HG03103 (cell line): ENCODE data around the gene C1QTNF9.
"Not testable (repeated sequence)": the region's sequence is repeated elsewhere in the genome, so short reads cannot be mapped to it uniquely, and the experiment has no call there.

ENCODE experiments used
- ATAC-seq: cut with Tn5 transposase; IDR thresholded peaks from one replicate; pipeline ENCODE4 v1.9.1; 2021; ENCODE audit warnings: low read depth; ENCODE audit not compliant: unreplicated experiment

C1QTNF9 gene

GRCh38 chr13:24319641-24320040 lies 10.3 kb downstream of the C1QTNF9 start:
- ATAC-seq = not testable (repeated sequence)

GRCh38 chr13:24321416-24321815 lies 12.0 kb downstream of the C1QTNF9 start:
- ATAC-seq = not testable (repeated sequence)

DNA sequence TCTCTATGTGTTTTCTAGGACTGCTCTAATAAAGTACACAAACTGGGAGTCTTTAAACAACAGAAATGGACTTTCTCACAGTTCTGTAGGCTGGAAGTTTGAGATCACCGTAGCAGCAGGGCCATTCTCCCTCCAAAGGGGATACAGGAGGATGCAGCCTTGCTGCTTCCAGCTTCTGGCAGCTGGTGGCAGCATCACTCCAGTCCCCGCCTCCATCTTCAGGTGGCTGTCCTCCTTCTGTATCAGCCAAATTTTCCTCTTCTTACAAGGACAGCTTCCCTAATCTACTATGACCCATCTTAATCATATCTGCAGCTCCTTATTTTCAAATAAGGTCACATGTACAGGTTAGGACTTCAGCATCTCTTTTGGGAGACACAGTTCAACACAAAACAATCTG lies 13.1 kb downstream of the C1QTNF9 start:
- ATAC-seq = not testable (repeated sequence)

DNA sequence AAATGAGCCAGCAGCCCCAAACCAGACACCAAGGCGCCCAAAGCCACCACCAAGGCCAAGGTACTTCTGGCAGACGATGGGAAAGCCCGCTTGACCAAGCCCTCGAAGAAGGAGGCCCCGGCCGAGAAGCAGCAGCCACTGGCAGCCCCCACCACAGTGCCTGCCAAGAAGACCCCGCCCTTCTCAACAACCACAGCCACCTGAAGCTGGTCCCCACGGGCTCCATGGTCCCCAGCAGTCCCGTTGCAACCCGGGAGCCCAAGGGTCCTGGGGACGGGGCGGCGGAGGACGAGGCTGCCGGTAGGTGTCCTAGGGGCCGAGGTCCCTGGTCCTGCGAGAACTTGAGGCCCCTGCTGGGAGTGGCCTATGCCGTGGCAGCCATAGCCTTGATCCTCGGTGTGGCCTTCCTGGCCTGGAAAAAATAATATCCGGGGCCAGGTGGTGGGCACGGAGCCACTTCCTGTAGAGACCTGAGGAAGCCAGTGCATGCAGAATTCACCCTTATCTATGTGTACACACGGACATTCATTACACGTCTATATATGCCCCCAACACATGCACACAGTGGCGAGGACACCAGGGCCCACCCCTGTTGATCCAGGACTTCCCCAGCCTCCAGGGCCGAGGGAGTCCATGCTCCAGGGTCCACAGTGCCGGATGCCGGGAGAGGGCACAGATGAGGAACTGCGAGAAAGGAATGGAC lies 13.8 kb downstream of the C1QTNF9 start:
- ATAC-seq = no peak

GRCh38 chr13:24323739-24324075 lies 14.3 kb downstream of the C1QTNF9 start:
- ATAC-seq = no peak

DNA sequence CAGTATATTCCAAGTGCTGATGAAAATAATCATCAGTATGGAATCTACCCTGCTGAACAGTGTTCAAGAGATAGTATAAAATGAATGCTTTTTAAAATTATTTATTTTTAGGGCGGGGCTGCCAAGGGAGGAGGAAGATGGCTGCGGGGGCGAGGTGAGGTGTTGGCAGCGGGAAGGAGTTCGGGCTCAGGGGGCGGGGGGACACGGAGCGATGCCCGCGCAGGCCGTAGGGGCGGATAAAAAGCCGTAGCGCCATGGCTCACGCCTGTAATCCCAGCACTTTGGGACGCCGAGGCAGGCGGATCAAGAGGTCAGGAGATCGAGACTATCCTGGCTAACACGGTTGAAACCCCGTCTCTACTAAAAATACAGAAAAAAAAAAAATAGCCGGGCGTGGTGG lies 18.2 kb downstream of the C1QTNF9 start:
- ATAC-seq = not testable (repeated sequence)

DNA sequence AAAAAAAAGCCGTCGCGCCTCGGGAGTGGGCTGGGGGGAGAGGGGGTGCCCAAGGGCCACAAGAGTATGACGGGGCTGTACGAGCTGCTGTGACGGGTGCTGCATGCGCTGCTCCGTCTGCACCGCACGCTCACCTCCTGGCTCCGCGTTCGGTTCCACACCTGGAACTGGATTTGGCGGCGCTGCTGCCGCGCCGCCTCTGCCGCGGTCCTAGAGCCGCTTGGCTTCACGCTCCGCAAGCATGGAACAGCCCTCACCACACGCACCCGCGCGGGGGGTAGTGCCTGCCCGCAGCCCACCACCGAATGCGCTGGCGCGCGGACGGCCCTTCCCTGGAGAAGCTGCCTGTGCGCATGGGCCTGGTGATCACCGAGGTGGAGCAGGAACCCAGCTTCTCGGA lies 18.8 kb downstream of the C1QTNF9 start:
- ATAC-seq = no peak

GRCh38 chr13:24338721-24339120 lies 29.3 kb downstream of the C1QTNF9 start:
- no peak for ATAC-seq

- no peak for ATAC-seq
These were observed 30.7 kb downstream of the C1QTNF9 start for GRCh38 chr13:24339937-24340607.

DNA sequence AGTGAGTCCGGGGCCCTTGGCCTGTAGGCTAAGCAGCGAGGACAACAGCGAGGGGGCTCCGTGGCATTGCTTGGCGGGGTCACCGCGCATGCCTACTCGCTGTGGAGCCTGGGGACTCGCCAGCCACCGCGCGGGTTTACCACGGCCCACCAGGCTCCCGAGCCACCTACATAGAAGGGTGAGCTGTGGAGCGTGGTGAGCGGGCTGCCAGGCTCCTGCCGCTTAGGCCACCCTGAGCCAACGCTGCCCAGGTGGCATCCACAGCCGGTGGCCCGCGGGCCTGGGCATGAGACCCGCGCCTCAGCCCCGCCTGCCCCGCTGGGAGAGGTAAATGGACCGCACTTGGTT lies 31.2 kb downstream of the C1QTNF9 start:
- ATAC-seq = no peak

GRCh38 chr13:24341439-24341838 lies 32.1 kb downstream of the C1QTNF9 start:
- no peak for ATAC-seq

DNA sequence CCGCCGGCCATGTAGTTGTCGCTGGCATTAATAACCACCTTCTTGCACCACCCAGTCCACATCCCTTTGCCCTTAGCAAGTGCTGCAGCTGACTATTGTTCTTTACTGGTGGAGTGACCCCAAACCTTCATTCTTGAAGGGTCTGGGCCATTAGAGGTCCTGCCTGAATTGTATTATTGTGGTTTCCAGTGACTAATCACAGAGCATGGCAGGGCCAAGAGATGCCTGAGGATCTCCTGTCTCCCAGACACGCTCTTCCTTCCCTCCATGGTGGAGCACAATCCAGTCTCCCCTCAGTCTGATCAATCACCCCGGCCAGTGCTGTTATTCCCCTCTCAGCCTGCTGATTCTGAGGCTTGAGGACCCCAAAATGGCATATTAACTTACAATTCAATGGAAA lies 39.0 kb downstream of the C1QTNF9 start:
- ATAC-seq = no peak

- no peak for ATAC-seq
These were observed 39.6 kb downstream of the C1QTNF9 start for GRCh38 chr13:24348797-24349515.

GRCh38 chr13:24349778-24350664 lies 40.6 kb downstream of the C1QTNF9 start:
- ATAC-seq = not testable (repeated sequence)

DNA sequence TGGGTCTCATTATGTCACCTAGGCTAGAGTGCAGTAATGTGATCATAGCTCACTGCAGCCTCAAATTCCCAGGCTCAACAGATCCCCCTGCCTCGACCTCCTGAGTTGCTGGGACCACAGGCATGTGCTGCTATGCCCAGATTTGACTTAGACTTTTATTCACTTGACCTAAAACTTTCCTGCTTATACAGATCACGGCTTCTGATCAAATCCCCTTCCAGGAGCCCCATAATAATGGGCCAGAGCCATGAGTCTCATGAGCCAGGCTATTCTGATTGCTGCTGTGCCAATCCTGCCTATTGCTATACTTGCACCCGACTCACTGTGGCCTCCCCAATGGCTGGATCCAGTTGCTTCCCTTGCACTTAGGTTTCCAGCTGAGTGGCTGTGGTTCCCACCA lies 42.0 kb downstream of the C1QTNF9 start:
- no peak for ATAC-seq

GRCh38 chr13:24353736-24354135 lies 44.4 kb downstream of the C1QTNF9 start:
- ATAC-seq = no peak

GRCh38 chr13:24355103-24355502 lies 45.7 kb downstream of the C1QTNF9 start:
- no peak for ATAC-seq

GRCh38 chr13:24356270-24356669 lies 46.9 kb downstream of the C1QTNF9 start:
- no peak for ATAC-seq

- ATAC-seq = no peak
These were observed 47.5 kb downstream of the C1QTNF9 start for GRCh38 chr13:24356837-24357236.

- no peak for ATAC-seq
These were observed 48.4 kb downstream of the C1QTNF9 start for GRCh38 chr13:24357756-24358155.

- not testable (repeated sequence) for ATAC-seq
These were observed 49.5 kb downstream of the C1QTNF9 start for GRCh38 chr13:24358836-24359235.
